Panc1 (cell line): ENCODE data around the gene RASA3.

Experiments
- POLR2AphosphoS5 ChIP-seq: IDR thresholded peaks from 2 replicates; pipeline ENCODE4 v1.6.1; 2012; ENCODE audit warnings: mild to moderate bottlenecking, low read depth, low read length, moderate library complexity
- SIN3A ChIP-seq: IDR thresholded peaks from 2 replicates; pipeline ENCODE4 v1.6.1; 2012; ENCODE audit warnings: low read depth, mild to moderate bottlenecking, low read length, moderate library complexity, borderline replicate concordance; ENCODE audit not compliant: insufficient read depth
- TCF7L2 ChIP-seq: IDR thresholded peaks from 2 replicates; pipeline ENCODE4 v1.6.1; 2011; ENCODE audit warnings: mild to moderate bottlenecking, low read depth, low read length, inconsistent platforms
- TF ChIP-seq, protein P1 (sequence below): fragments of 450-650 bp; IDR thresholded peaks from 2 replicates; pipeline ENCODE4 v1.5.1; 2017; ENCODE audit warnings: mild to moderate bottlenecking

DNA sequence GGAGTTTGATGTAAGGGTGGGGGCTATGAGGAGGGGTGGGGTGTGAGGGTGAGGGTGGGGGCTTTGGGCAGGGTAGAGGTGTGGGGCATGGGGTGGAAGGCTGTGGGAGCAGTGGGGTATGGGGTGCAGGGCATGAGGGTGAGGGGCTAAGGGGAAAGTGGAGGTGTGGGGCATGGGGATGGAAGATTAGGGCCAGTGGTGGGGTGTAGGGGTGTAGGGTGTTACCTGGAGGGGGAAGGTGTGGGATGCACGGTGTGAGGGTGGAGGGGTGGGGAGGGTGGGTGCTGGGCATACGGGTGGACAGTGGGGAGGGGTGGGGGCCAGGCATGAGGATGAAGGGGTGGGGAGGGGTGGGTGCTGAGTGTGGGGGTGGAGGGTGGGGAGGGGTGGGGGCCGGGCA lies 22.9 kb upstream of the RASA3 start:
- TF ChIP-seq, protein P1, sequence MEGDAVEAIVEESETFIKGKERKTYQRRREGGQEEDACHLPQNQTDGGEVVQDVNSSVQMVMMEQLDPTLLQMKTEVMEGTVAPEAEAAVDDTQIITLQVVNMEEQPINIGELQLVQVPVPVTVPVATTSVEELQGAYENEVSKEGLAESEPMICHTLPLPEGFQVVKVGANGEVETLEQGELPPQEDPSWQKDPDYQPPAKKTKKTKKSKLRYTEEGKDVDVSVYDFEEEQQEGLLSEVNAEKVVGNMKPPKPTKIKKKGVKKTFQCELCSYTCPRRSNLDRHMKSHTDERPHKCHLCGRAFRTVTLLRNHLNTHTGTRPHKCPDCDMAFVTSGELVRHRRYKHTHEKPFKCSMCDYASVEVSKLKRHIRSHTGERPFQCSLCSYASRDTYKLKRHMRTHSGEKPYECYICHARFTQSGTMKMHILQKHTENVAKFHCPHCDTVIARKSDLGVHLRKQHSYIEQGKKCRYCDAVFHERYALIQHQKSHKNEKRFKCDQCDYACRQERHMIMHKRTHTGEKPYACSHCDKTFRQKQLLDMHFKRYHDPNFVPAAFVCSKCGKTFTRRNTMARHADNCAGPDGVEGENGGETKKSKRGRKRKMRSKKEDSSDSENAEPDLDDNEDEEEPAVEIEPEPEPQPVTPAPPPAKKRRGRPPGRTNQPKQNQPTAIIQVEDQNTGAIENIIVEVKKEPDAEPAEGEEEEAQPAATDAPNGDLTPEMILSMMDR, result no peak
- no peak for TF ChIP-seq SIN3A
- TF ChIP-seq POLR2AphosphoS5, result no peak
- no peak for TF ChIP-seq TCF7L2
